HepG2 (cell line): ENCODE results near the gene CENPW. TPM values are rescaled to one million over a fixed set of nuclear protein-coding genes. Genes with fewer than 3 reads are reported as not detected.

ENCODE experiments used
- AGO2 ChIP-seq: fragments of 200-400 bp; formaldehyde crosslinking; optimal IDR thresholded peaks from 2 replicates; pipeline ENCODE3; 2017; ENCODE audit warnings: mild to moderate bottlenecking, low read depth, low read length, moderate library complexity
- CAMTA2 ChIP-seq: sonication (generic); formaldehyde crosslinking; IDR thresholded peaks from 2 replicates; pipeline ENCODE4 v1.4.0; 2020; ENCODE audit warnings: mild to moderate bottlenecking, missing genetic modification reagents, borderline replicate concordance
- CENPX ChIP-seq: sonication (generic); formaldehyde crosslinking; IDR thresholded peaks from 2 replicates; pipeline ENCODE4 v1.9.0; 2021; ENCODE audit warnings: mild to moderate bottlenecking, missing genetic modification reagents, moderate library complexity
- DNMT3B ChIP-seq: conservative IDR thresholded peaks from 2 replicates; pipeline ENCODE4 v1.6.1; 2016; ENCODE audit warnings: missing biosample characterization, control low read depth
- HNF4A ChIP-seq: sonication (generic); formaldehyde crosslinking; IDR thresholded peaks from 2 replicates; pipeline ENCODE4 v1.4.0; 2020; ENCODE audit warnings: missing genetic modification reagents
- HNRNPL ChIP-seq: fragments of 200-400 bp; formaldehyde crosslinking; IDR thresholded peaks from 2 replicates; pipeline ENCODE4 v1.6.1; 2017; ENCODE audit warnings: mild to moderate bottlenecking, low read depth, low read length
- KDM6A ChIP-seq: IDR thresholded peaks from 2 replicates; pipeline ENCODE4 v1.6.1; 2016; ENCODE audit warnings: low read depth
- KLF11 ChIP-seq: IDR thresholded peaks from 2 replicates; pipeline ENCODE4 v1.6.1; 2016; ENCODE audit warnings: missing compliant biosample characterization
- NFYB ChIP-seq: sonication (generic); formaldehyde crosslinking; IDR thresholded peaks from 2 replicates; pipeline ENCODE4 v1.4.0; 2020; ENCODE audit warnings: missing genetic modification reagents
- NR2C2 ChIP-seq: sonication (generic); formaldehyde crosslinking; IDR thresholded peaks from 2 replicates; pipeline ENCODE4 v1.4.0; 2020; ENCODE audit warnings: missing genetic modification reagents, mild to moderate bottlenecking, moderate library complexity, borderline replicate concordance
- RBM22 ChIP-seq: fragments of 200-400 bp; formaldehyde crosslinking; optimal IDR thresholded peaks from 2 replicates; pipeline ENCODE3; 2017; ENCODE audit warnings: mild to moderate bottlenecking, low read length, moderate library complexity
- TCF7L2 ChIP-seq: IDR thresholded peaks from 2 replicates; pipeline ENCODE4 v1.6.1; 2011; ENCODE audit warnings: mild to moderate bottlenecking, low read depth, low read length, moderate library complexity
- ZKSCAN8 ChIP-seq: IDR thresholded peaks from 2 replicates; pipeline ENCODE4 v1.6.1; 2016; ENCODE audit warnings: borderline replicate concordance, missing genetic modification reagents, missing compliant biosample characterization
- ZNF225 ChIP-seq: sonication (generic); formaldehyde crosslinking; IDR thresholded peaks from 2 replicates; pipeline ENCODE4 v1.4.0; 2020; ENCODE audit warnings: mild to moderate bottlenecking, missing genetic modification reagents
- ZNF530 ChIP-seq: sonication (generic); formaldehyde crosslinking; IDR thresholded peaks from 2 replicates; pipeline ENCODE4 v1.5.0; 2020; ENCODE audit warnings: low read depth, mild to moderate bottlenecking, missing genetic modification reagents
- ZNF549 ChIP-seq: sonication (generic); formaldehyde crosslinking; IDR thresholded peaks from 2 replicates; pipeline ENCODE4 v1.5.0; 2020; ENCODE audit warnings: missing genetic modification reagents
- ZNF710 ChIP-seq: sonication (generic); formaldehyde crosslinking; IDR thresholded peaks from 2 replicates; pipeline ENCODE4 v1.5.0; 2020; ENCODE audit warnings: mild to moderate bottlenecking, missing genetic modification reagents, borderline replicate concordance
- polyA plus RNA-seq, 8 experiments: library from polyadenylated mRNA; depleted of rRNA in 3 of 8; stranded (reverse) in 7 of 8; unstranded in 1 of 8; fragments of >200 nt; fragmentation: Illumina TruSeq in 4 of 8; extraction: Trizol in 4 of 8; gene quantifications; 2 replicates each; pipeline versions ENCODE4 v1.2.1 to v1.2.3, GENCODE V29; 2011 to 2016; ENCODE audit warnings: low read depth in 4 of 8, missing spikeins in 1 of 8, mixed read lengths in 1 of 8; ENCODE audit not compliant: insufficient read depth in 1 of 8
- total RNA-seq, 5 experiments: library from RNA; depleted of rRNA; stranded (reverse); fragments of >200 nt; fragmentation: Illumina TruSeq; extraction: Trizol; gene quantifications; 2 replicates each; pipeline ENCODE4 v1.2.3, GENCODE V29; 2016; ENCODE audit warnings: low read depth in 1 of 5
- TF ChIP-seq, protein P1 (sequence below): sonication (generic); formaldehyde crosslinking; IDR thresholded peaks from 2 replicates; pipeline ENCODE4 v1.5.0; 2020; ENCODE audit warnings: mild to moderate bottlenecking, missing genetic modification reagents, borderline replicate concordance
- TF ChIP-seq, protein P2 (sequence below): sonication (generic); formaldehyde crosslinking; IDR thresholded peaks from 2 replicates; pipeline ENCODE4 v1.4.0; 2020; ENCODE audit warnings: mild to moderate bottlenecking, missing genetic modification reagents

The CENPW gene
- total and polyA plus RNA-seq, 2 of the 13 experiments (the other 11 are each of a cell fraction or from before 2014, with no cell fraction given): 8.6 to 94.7 TPM

DNA sequence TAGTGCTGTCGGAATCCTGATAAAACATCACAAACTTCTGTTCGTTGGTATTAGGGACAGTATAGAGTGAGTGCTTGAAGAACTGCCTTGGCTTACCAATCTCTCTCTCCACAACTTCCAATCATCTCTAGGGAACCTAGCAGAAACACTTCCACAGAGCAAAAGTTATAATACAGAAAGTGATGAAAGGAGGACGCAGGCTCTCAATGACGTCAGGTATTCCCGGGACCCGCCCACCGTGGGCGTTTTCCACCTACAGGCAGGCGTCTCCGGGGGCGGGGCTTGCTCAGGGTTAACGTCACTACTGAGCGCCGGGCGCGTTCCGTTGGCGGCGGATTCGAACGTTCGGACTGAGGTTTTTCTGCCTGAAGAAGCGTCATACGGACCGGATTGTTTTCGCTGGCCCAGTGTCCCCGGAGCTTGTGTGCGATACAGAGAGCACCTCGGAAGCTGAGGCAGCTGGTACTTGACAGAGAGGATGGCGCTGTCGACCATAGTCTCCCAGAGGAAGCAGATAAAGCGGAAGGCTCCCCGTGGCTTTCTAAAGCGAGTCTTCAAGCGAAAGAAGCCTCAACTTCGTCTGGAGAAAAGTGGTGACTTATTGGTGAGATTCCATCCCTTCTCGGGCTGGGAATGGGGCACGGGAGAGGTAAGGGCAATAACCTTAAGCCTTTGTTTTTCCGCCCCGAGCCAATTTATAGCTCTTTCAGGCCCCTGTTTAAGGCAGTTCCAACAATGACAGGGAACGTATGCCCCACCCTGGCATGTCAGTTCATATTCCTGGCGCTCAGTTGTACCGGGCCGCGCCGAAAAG, at the start of gene CENPW (continued):
- TF ChIP-seq, protein P1, sequence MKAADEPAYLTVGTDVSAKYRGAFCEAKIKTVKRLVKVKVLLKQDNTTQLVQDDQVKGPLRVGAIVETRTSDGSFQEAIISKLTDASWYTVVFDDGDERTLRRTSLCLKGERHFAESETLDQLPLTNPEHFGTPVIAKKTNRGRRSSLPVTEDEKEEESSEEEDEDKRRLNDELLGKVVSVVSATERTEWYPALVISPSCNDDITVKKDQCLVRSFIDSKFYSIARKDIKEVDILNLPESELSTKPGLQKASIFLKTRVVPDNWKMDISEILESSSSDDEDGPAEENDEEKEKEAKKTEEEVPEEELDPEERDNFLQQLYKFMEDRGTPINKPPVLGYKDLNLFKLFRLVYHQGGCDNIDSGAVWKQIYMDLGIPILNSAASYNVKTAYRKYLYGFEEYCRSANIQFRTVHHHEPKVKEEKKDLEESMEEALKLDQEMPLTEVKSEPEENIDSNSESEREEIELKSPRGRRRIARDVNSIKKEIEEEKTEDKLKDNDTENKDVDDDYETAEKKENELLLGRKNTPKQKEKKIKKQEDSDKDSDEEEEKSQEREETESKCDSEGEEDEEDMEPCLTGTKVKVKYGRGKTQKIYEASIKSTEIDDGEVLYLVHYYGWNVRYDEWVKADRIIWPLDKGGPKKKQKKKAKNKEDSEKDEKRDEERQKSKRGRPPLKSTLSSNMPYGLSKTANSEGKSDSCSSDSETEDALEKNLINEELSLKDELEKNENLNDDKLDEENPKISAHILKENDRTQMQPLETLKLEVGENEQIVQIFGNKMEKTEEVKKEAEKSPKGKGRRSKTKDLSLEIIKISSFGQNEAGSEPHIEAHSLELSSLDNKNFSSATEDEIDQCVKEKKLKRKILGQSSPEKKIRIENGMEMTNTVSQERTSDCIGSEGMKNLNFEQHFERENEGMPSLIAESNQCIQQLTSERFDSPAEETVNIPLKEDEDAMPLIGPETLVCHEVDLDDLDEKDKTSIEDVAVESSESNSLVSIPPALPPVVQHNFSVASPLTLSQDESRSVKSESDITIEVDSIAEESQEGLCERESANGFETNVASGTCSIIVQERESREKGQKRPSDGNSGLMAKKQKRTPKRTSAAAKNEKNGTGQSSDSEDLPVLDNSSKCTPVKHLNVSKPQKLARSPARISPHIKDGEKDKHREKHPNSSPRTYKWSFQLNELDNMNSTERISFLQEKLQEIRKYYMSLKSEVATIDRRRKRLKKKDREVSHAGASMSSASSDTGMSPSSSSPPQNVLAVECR: peak; percentile 100
- no peak for TF ChIP-seq CAMTA2
- TF ChIP-seq, protein P2, sequence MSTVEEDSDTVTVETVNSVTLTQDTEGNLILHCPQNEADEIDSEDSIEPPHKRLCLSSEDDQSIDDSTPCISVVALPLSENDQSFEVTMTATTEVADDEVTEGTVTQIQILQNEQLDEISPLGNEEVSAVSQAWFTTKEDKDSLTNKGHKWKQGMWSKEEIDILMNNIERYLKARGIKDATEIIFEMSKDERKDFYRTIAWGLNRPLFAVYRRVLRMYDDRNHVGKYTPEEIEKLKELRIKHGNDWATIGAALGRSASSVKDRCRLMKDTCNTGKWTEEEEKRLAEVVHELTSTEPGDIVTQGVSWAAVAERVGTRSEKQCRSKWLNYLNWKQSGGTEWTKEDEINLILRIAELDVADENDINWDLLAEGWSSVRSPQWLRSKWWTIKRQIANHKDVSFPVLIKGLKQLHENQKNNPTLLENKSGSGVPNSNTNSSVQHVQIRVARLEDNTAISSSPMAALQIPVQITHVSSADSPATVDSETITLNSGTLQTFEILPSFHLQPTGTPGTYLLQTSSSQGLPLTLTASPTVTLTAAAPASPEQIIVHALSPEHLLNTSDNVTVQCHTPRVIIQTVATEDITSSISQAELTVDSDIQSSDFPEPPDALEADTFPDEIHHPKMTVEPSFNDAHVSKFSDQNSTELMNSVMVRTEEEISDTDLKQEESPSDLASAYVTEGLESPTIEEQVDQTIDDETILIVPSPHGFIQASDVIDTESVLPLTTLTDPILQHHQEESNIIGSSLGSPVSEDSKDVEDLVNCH (CRISPR knock-in tag): peak; percentile 77; the same call in 1 of the 2 replicates
- TF ChIP-seq HNF4A (CRISPR knock-in tag): peak; percentile 24; the same call in 1 of the 2 replicates
- TF ChIP-seq NR2C2 (CRISPR knock-in tag): no peak
- no peak for TF ChIP-seq ZNF549 (CRISPR knock-in tag)
- TF ChIP-seq ZKSCAN8: no peak
- 0 out of 2 replicates have a peak, but pooled peaks have one; percentile 69 for TF ChIP-seq DNMT3B (CRISPR knock-in tag)
- peak; percentile 78; the same call in 1 of the 2 replicates for TF ChIP-seq ZNF710
- no peak for TF ChIP-seq TCF7L2
- no peak for TF ChIP-seq ZNF530
- TF ChIP-seq HNRNPL: no peak
- TF ChIP-seq ZNF225: no peak
- peak; percentile 59; the same call in 1 of the 2 replicates for TF ChIP-seq NFYB (CRISPR knock-in tag)
- no peak for TF ChIP-seq CENPX (CRISPR knock-in tag)
- peak; percentile 77 for TF ChIP-seq AGO2
- TF ChIP-seq RBM22: peak; percentile 88
- TF ChIP-seq KLF11 (CRISPR knock-in tag): peak; percentile 53; the same call in 1 of the 2 replicates
- TF ChIP-seq KDM6A (CRISPR knock-in tag): no peak
